ENCODE results near the gene SASH1. TPM values are rescaled to one million over a fixed set of nuclear protein-coding genes. Genes with fewer than 3 reads are reported as not detected.

The SASH1 gene
- total RNA-seq, 2 donors from 2014 or later: 21.0 to 49.8 TPM

- no peaks in the 10 kb centered on the region for H3K9me3 ChIP-seq
- DNase-seq: no peak
- TF ChIP-seq CTCF (IDR thresholded peaks at IDR 0.05): no peak
- no peak for TF ChIP-seq POLR2A (IDR thresholded peaks at IDR 0.05)
- H3K27ac ChIP-seq: no peak overlapping the region
- H3K27me3 ChIP-seq: no peaks in the 10 kb centered on the region
- peaks cover 5% of the 10 kb centered on the region for H3K4me1 ChIP-seq
- H3K36me3 ChIP-seq (replicated peaks in 1 of 2; ENCODE audit: insufficient read depth in 1 of 2, low read depth in 2 of 2): no peaks in the 10 kb centered on the region
- 72 to 93% methylated on average over 4 to 6 of the region's 7 CpGs for WGBS, 2 donors
- no peak overlapping the region for H3K4me3 ChIP-seq
- intact Hi-C loops (cut with DNase I): no loop called here
- ATAC-seq: no peak
Observed at GRCh38 chr6:148516217-148516616, 173.6 kb downstream of the SASH1 start.

- Histone ChIP-seq H3K4me1 (peaks cover 9% of the 10 kb centered on the region), H3K27me3 (no peaks in the 10 kb centered on the region), H3K4me3 (no peak overlapping the region), H3K9me3 (no peaks in the 10 kb centered on the region), H3K27ac (no peak overlapping the region), H3K36me3 (replicated peaks in 1 of 2; ENCODE audit: insufficient read depth in 1 of 2, low read depth in 2 of 2) (no peaks in the 10 kb centered on the region)
- DNase-seq (no peak), ATAC-seq (no peak)
- TF ChIP-seq CTCF (IDR thresholded peaks at IDR 0.05): no peak
- TF ChIP-seq POLR2A (IDR thresholded peaks at IDR 0.05): no peak
- intact Hi-C loops (cut with DNase I): no loop called here
- 75 to 76% methylated on average over 4 of the region's 4 CpGs for WGBS, 2 donors
Observed at GRCh38 chr6:148516617-148517016, 174.0 kb downstream of the SASH1 start.

GRCh38 chr6:148517470-148517869 is 174.8 kb downstream of the SASH1 start:
- Histone ChIP-seq H3K27me3 (no peaks in the 10 kb centered on the region), H3K4me1 (peaks cover 14% of the 10 kb centered on the region), H3K27ac (no peak overlapping the region), H3K4me3 (no peak overlapping the region), H3K9me3 (no peaks in the 10 kb centered on the region), H3K36me3 (replicated peaks in 1 of 2; ENCODE audit: insufficient read depth in 1 of 2, low read depth in 2 of 2) (no peaks in the 10 kb centered on the region)
- 93 to 98% methylated on average over 9 to 10 of the region's 10 CpGs for WGBS, 2 donors
- intact Hi-C loops (cut with DNase I): no loop called here
- ATAC-seq: no peak
- no peak for DNase-seq
- TF ChIP-seq POLR2A (IDR thresholded peaks at IDR 0.05) (no peak), CTCF (IDR thresholded peaks at IDR 0.05) (no peak)

DNA sequence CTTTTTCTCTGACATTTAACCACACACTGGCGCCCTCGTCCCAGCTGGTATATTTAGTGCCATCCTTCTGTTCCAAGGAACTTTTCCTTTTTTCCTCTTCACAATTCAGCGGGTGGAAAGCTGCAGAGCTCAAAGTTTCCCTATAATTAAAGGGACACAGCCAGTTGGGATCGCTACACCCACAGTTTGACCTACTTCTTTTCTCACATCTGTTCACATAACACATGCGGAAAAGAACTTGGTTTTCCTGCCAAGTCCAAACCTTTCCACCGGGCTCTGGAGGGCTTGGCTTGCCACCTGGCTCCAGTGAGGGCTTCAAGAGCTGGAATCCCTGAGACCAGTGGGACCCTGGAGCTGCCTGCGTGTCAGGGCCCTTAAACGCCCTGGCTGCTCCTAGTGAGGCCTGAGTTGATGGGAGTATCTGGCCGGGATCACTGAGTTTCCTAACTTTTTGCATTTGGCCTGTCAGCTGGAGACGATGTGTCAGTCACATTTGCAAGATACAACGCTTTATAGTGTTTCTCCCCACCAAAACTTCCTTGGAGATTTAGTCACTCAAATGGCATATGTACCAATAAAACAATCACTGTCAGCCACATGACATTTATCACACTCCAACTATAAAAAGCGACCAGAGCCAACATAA is 176.0 kb downstream of the SASH1 start:
- intact Hi-C loops (cut with DNase I): no loop called here
- 85 to 89% methylated on average over 12 of the region's 12 CpGs for WGBS, 2 donors
- no peak for ATAC-seq

More for the DNA sequence above, 176.0 kb downstream of the SASH1 start:
- Histone ChIP-seq H3K9me3 (no peaks in the 10 kb centered on the region), H3K27me3 (no peaks in the 10 kb centered on the region), H3K36me3 (replicated peaks in 1 of 2; ENCODE audit: insufficient read depth in 1 of 2, low read depth in 2 of 2) (no peaks in the 10 kb centered on the region), H3K4me3 (no peak overlapping the region), H3K4me1 (peaks cover 14% of the 10 kb centered on the region), H3K27ac (no peak overlapping the region)
- TF ChIP-seq POLR2A (IDR thresholded peaks at IDR 0.05): no peak
- no peak for TF ChIP-seq CTCF (IDR thresholded peaks at IDR 0.05)
- no peak for DNase-seq

All from body of pancreas (tissue), 4 donors.